Measurements from ENCODE around the gene STXBP5.

STXBP5 gene

GRCh38 chr6:147190556-147190955, 13.7 kb upstream of the STXBP5 start:
- ATAC-seq (replicated peaks; ENCODE audit: extremely low read depth, poor library complexity, severe bottlenecking) = no peak
- no peak overlapping the region for H3K27ac Mint-ChIP-seq (ENCODE audit: low read depth)
- no peaks in the 10 kb centered on the region for H3K9me3 Mint-ChIP-seq

GRCh38 chr6:147192278-147192911, 11.8 kb upstream of the STXBP5 start:
- DNase-seq (ENCODE audit: low spot score in 2 of 2) (no peak), ATAC-seq (replicated peaks; ENCODE audit: extremely low read depth, poor library complexity, severe bottlenecking) (no peak)
- no peaks in the 10 kb centered on the region for H3K27me3 Mint-ChIP-seq
- peaks cover 2% of the 10 kb centered on the region for H3K36me3 Mint-ChIP-seq (ENCODE audit: insufficient read depth)
- H3K27ac Mint-ChIP-seq (ENCODE audit: low read depth) = no peak overlapping the region
- no peaks in the 10 kb centered on the region for H3K4me1 Mint-ChIP-seq
- no peak overlapping the region for H3K4me3 Mint-ChIP-seq
- H3K9me3 Mint-ChIP-seq = no peaks in the 10 kb centered on the region

More at GRCh38 chr6:147190556-147190955, 13.7 kb upstream of the STXBP5 start:
- peaks cover 2% of the 10 kb centered on the region for H3K36me3 Mint-ChIP-seq (ENCODE audit: insufficient read depth)
- no peak for DNase-seq (ENCODE audit: low spot score in 2 of 2)
- no peaks in the 10 kb centered on the region for H3K4me1 Mint-ChIP-seq
- no peak overlapping the region for H3K4me3 Mint-ChIP-seq
- H3K27me3 Mint-ChIP-seq = peaks cover 4% of the 10 kb centered on the region

GRCh38 chr6:147194652-147195411, 9.4 kb upstream of the STXBP5 start:
- no peaks in the 10 kb centered on the region for H3K4me1 Mint-ChIP-seq
- H3K4me3 Mint-ChIP-seq = no peak overlapping the region
- DNase-seq (ENCODE audit: low spot score in 2 of 2) (no peak), ATAC-seq (replicated peaks; ENCODE audit: extremely low read depth, poor library complexity, severe bottlenecking) (peak; percentile 36)
- H3K27ac Mint-ChIP-seq (ENCODE audit: low read depth) = no peak overlapping the region
- H3K27me3 Mint-ChIP-seq = no peaks in the 10 kb centered on the region
- no peaks in the 10 kb centered on the region for H3K36me3 Mint-ChIP-seq (ENCODE audit: insufficient read depth)
- no peaks in the 10 kb centered on the region for H3K9me3 Mint-ChIP-seq

- Mint-ChIP-seq H3K27ac (ENCODE audit: low read depth) (no peak overlapping the region), H3K4me3 (no peak overlapping the region), H3K27me3 (no peaks in the 10 kb centered on the region), H3K36me3 (ENCODE audit: insufficient read depth) (no peaks in the 10 kb centered on the region), H3K9me3 (no peaks in the 10 kb centered on the region), H3K4me1 (no peaks in the 10 kb centered on the region)
- ATAC-seq (replicated peaks; ENCODE audit: extremely low read depth, poor library complexity, severe bottlenecking) = no peak
- no peak for DNase-seq (ENCODE audit: low spot score in 2 of 2)
Observed at GRCh38 chr6:147195510-147195909, 8.7 kb upstream of the STXBP5 start.

- H3K9me3 Mint-ChIP-seq = no peaks in the 10 kb centered on the region
- H3K36me3 Mint-ChIP-seq (ENCODE audit: insufficient read depth) = no peaks in the 10 kb centered on the region
- no peak overlapping the region for H3K4me3 Mint-ChIP-seq
- no peak overlapping the region for H3K27ac Mint-ChIP-seq (ENCODE audit: low read depth)
- ATAC-seq (replicated peaks; ENCODE audit: extremely low read depth, poor library complexity, severe bottlenecking) (no peak), DNase-seq (ENCODE audit: low spot score in 2 of 2) (no peak)
- H3K4me1 Mint-ChIP-seq = no peaks in the 10 kb centered on the region
- no peaks in the 10 kb centered on the region for H3K27me3 Mint-ChIP-seq
Observed at GRCh38 chr6:147195987-147196386, 8.2 kb upstream of the STXBP5 start.

GRCh38 chr6:147200711-147201110, 3.5 kb upstream of the STXBP5 start:
- no peak overlapping the region for H3K27ac Mint-ChIP-seq (ENCODE audit: low read depth)

GRCh38 chr6:147201885-147202515, 2.2 kb upstream of the STXBP5 start:
- ATAC-seq (replicated peaks; ENCODE audit: extremely low read depth, poor library complexity, severe bottlenecking) = no peak
- Mint-ChIP-seq H3K36me3 (ENCODE audit: insufficient read depth) (peaks cover 22% of the 10 kb centered on the region), H3K4me3 (peak overlapping the region; percentile 91), H3K4me1 (peaks cover 32% of the 10 kb centered on the region), H3K27ac (ENCODE audit: low read depth) (peak overlapping the region; percentile 97), H3K9me3 (no peaks in the 10 kb centered on the region), H3K27me3 (no peaks in the 10 kb centered on the region)
- DNase-seq (ENCODE audit: low spot score in 2 of 2) = no peak

More at GRCh38 chr6:147200711-147201110, 3.5 kb upstream of the STXBP5 start:
- Mint-ChIP-seq H3K9me3 (no peaks in the 10 kb centered on the region), H3K4me1 (peaks cover 26% of the 10 kb centered on the region), H3K4me3 (no peak overlapping the region), H3K36me3 (ENCODE audit: insufficient read depth) (peaks cover 22% of the 10 kb centered on the region), H3K27me3 (no peaks in the 10 kb centered on the region)
- DNase-seq (ENCODE audit: low spot score in 2 of 2) (no peak), ATAC-seq (replicated peaks; ENCODE audit: extremely low read depth, poor library complexity, severe bottlenecking) (no peak)

- H3K4me1 Mint-ChIP-seq = peaks cover 38% of the 10 kb centered on the region
- peaks cover 24% of the 10 kb centered on the region for H3K36me3 Mint-ChIP-seq (ENCODE audit: insufficient read depth)
- DNase-seq (ENCODE audit: low spot score in 2 of 2) (peak; percentile 46 to 78), ATAC-seq (replicated peaks; ENCODE audit: extremely low read depth, poor library complexity, severe bottlenecking) (peak; percentile 82)
- peak overlapping the region; percentile 97 for H3K27ac Mint-ChIP-seq (ENCODE audit: low read depth)
- H3K9me3 Mint-ChIP-seq = no peaks in the 10 kb centered on the region
- peak overlapping the region; percentile 91 for H3K4me3 Mint-ChIP-seq
- H3K27me3 Mint-ChIP-seq = no peaks in the 10 kb centered on the region
Observed at GRCh38 chr6:147202516-147203310, 1.5 kb upstream of the STXBP5 start.

- no peaks in the 10 kb centered on the region for H3K9me3 Mint-ChIP-seq
- peaks cover 42% of the 10 kb centered on the region for H3K4me1 Mint-ChIP-seq
- peak overlapping the region; percentile 91 for H3K4me3 Mint-ChIP-seq
- ATAC-seq (replicated peaks; ENCODE audit: extremely low read depth, poor library complexity, severe bottlenecking) (peak; percentile 59), DNase-seq (ENCODE audit: low spot score in 2 of 2) (peak; percentile 54 to 63)
- peak overlapping the region; percentile 97 for H3K27ac Mint-ChIP-seq (ENCODE audit: low read depth)
- peaks cover 26% of the 10 kb centered on the region for H3K36me3 Mint-ChIP-seq (ENCODE audit: insufficient read depth)
- no peaks in the 10 kb centered on the region for H3K27me3 Mint-ChIP-seq
Observed at GRCh38 chr6:147203311-147204059, 732 bp upstream of the STXBP5 start.

- H3K27me3 Mint-ChIP-seq = no peaks in the 10 kb centered on the region
- peaks cover 48% of the 10 kb centered on the region for H3K4me1 Mint-ChIP-seq
- ATAC-seq (replicated peaks; ENCODE audit: extremely low read depth, poor library complexity, severe bottlenecking) (no peak), DNase-seq (ENCODE audit: low spot score in 2 of 2) (no peak)
- peak overlapping the region; percentile 91 for H3K4me3 Mint-ChIP-seq
- peak overlapping the region; percentile 87 for H3K27ac Mint-ChIP-seq (ENCODE audit: low read depth)
- H3K9me3 Mint-ChIP-seq = no peaks in the 10 kb centered on the region
- H3K36me3 Mint-ChIP-seq (ENCODE audit: insufficient read depth) = peaks cover 26% of the 10 kb centered on the region
Observed at GRCh38 chr6:147204843-147205311, 660 bp downstream of the STXBP5 start.

- Mint-ChIP-seq H3K4me3 (peak overlapping the region; percentile 91), H3K4me1 (peaks cover 50% of the 10 kb centered on the region), H3K27me3 (no peaks in the 10 kb centered on the region), H3K36me3 (ENCODE audit: insufficient read depth) (peaks cover 26% of the 10 kb centered on the region), H3K27ac (ENCODE audit: low read depth) (peak overlapping the region; percentile 39), H3K9me3 (no peaks in the 10 kb centered on the region)
- DNase-seq (ENCODE audit: low spot score in 2 of 2) (no peak), ATAC-seq (replicated peaks; ENCODE audit: extremely low read depth, poor library complexity, severe bottlenecking) (no peak)
Observed at GRCh38 chr6:147205690-147206600, 1.7 kb downstream of the STXBP5 start.
